A549 (cell line): ENCODE data around the gene IGFALS.

ENCODE experiments used
- BHLHE40 ChIP-seq: IDR thresholded peaks from 2 replicates; pipeline ENCODE4 v1.6.1; 2012; ENCODE audit warnings: low read depth, low read length, inconsistent platforms
- CEBPB ChIP-seq, 2 experiments: fragments of >200 bp in 1 of 2; sonication (Bioruptor Twin) in 1 of 2; formaldehyde crosslinking in 1 of 2; IDR thresholded peaks; 2 replicates each; pipeline ENCODE4 v1.6.1; 2012 to 2016
- HDAC2 ChIP-seq: fragments of 200-600 bp; sonication (generic); IDR thresholded peaks from 2 replicates; pipeline ENCODE4 v1.6.1; 2016
- TF ChIP-seq, protein P1 (sequence below): fragments of >200 bp; sonication (Bioruptor Twin); formaldehyde crosslinking; IDR thresholded peaks from 3 replicates; pipeline ENCODE4 v1.5.1; 2016

DNA sequence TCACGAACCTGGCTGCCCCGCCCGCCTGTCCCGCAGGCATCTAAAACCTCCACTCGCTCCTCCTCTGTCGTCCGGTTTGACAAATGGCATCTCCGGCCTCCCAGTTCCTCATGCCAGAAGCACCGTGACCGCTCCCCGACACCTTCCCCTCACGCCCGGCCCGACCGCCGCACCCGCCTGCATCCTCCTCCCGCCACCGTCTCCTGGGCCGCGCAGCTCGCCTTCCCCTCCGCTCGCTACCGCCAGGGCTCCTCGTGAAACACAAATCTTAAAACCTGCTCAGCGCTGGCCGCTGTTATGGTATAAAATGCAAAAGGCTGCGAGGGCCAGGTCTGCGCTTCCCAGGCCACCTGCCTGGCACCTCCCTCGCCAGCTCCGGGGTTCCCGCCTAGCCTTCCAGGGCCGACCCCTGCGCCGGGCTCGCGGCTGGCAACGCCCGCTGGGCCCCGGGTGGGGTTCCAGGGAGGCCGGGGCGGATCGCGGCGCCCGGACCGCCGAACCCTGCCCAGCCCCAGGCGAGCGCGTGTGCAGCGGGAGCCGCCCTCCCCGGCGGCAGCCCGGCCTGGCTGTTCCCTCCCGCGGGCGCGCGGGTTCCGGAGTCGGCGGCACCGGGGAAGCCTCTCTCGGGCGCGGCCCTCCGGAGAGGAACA is 11.6 kb downstream of the IGFALS start:
- TF ChIP-seq BHLHE40 (no peak), HDAC2 (no peak), CEBPB (IDR thresholded peaks at IDR 0.05) (no peak)
- TF ChIP-seq, protein P1, sequence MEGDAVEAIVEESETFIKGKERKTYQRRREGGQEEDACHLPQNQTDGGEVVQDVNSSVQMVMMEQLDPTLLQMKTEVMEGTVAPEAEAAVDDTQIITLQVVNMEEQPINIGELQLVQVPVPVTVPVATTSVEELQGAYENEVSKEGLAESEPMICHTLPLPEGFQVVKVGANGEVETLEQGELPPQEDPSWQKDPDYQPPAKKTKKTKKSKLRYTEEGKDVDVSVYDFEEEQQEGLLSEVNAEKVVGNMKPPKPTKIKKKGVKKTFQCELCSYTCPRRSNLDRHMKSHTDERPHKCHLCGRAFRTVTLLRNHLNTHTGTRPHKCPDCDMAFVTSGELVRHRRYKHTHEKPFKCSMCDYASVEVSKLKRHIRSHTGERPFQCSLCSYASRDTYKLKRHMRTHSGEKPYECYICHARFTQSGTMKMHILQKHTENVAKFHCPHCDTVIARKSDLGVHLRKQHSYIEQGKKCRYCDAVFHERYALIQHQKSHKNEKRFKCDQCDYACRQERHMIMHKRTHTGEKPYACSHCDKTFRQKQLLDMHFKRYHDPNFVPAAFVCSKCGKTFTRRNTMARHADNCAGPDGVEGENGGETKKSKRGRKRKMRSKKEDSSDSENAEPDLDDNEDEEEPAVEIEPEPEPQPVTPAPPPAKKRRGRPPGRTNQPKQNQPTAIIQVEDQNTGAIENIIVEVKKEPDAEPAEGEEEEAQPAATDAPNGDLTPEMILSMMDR, result no peak
